ENCODE measurements around the gene KLF16.

- TF ChIP-seq CTCF (IDR thresholded peaks at IDR 0.05) (no peak), POLR2A (IDR thresholded peaks at IDR 0.05) (no peak)
These were observed 3.2 kb downstream of the KLF16 start for GRCh38 chr19:1860042-1860775.

Measured in gastroesophageal sphincter (tissue), 3 donors.